Esophagus muscularis mucosa (tissue), 3 donors: ENCODE data around the gene ENO3.

Source experiments
- CTCF ChIP-seq, 3 experiments: fragments of 200-600 bp in 2 of 3; fragments of 450-650 bp in 1 of 3; sonication (generic) in 2 of 3; IDR thresholded peaks; one replicate each; pipeline ENCODE4 v1.5.1; 2017 to 2019; ENCODE audit warnings: antibody characterized with exemption in 3 of 3, mild to moderate bottlenecking in 2 of 3, moderate library complexity in 1 of 3
- POLR2A ChIP-seq: fragments of 450-650 bp; IDR thresholded peaks from one replicate; pipeline ENCODE4 v1.6.1; 2017; ENCODE audit warnings: antibody characterized with exemption, moderate library complexity, mild to moderate bottlenecking, low read depth
- POLR2AphosphoS5 ChIP-seq, 2 donors: sonication (generic); formaldehyde crosslinking; IDR thresholded peaks; one replicate each; pipeline ENCODE4 v1.6.1; 2017; ENCODE audit warnings: antibody characterized with exemption in 2 of 2

DNA sequence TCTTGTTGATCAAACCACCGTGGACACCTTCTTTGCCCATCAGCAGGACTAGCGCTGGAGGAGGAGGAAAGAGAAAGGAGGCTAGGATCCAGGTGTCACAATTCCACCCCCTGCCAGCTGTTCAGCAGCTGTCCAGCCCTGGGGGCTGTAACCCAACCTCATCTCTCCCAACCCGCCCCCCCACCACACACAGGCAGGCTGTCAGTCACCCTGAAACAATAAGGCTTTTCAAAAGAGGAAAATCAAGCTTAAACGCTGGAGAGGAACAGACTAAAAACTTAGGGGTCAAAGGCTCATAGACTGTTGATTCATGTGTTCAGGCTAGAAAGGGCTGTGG, 5.0 kb upstream of the ENO3 start:
- TF ChIP-seq POLR2A: no peak
- no peak for TF ChIP-seq CTCF (IDR thresholded peaks at IDR 0.05)
- no peak for TF ChIP-seq POLR2AphosphoS5 (IDR thresholded peaks at IDR 0.05)
